Measurements from ENCODE around the gene NEURL1B.

DNA sequence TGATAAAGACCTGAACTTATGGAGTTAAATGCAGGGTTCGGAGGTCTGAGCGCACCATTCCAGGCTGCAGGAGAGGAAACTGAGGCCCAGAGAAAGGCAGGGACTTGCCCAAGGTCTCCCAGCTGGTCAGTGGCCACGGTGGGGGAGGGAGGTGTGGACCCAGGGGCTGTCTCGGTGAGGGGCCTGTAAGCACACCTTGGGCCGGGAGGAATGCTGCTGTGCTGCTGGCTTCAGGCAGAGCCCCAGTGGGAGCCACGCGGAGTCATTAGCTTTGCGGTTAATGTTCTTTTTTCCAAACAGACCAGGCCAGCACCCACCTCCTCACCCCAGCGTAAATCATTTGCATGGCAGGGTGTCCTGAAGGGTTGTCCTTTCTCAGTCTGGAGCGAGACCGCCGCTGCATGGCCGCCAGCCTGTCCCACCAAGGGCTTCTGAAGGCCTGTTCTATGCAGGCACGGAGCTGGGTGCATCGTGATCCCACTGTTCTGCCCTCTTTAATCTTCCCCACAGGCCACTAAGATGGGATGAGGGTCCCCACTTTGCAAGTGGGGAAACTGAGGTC lies 35.9 kb downstream of the NEURL1B start:
- TF ChIP-seq, protein P1, sequence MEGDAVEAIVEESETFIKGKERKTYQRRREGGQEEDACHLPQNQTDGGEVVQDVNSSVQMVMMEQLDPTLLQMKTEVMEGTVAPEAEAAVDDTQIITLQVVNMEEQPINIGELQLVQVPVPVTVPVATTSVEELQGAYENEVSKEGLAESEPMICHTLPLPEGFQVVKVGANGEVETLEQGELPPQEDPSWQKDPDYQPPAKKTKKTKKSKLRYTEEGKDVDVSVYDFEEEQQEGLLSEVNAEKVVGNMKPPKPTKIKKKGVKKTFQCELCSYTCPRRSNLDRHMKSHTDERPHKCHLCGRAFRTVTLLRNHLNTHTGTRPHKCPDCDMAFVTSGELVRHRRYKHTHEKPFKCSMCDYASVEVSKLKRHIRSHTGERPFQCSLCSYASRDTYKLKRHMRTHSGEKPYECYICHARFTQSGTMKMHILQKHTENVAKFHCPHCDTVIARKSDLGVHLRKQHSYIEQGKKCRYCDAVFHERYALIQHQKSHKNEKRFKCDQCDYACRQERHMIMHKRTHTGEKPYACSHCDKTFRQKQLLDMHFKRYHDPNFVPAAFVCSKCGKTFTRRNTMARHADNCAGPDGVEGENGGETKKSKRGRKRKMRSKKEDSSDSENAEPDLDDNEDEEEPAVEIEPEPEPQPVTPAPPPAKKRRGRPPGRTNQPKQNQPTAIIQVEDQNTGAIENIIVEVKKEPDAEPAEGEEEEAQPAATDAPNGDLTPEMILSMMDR (conservative IDR thresholded peaks at IDR 0.05) = no peak
- no peak for TF ChIP-seq ZFX (IDR thresholded peaks at IDR 0.05)
